ENCODE results near the gene DPP10.

Gene DPP10

DNA sequence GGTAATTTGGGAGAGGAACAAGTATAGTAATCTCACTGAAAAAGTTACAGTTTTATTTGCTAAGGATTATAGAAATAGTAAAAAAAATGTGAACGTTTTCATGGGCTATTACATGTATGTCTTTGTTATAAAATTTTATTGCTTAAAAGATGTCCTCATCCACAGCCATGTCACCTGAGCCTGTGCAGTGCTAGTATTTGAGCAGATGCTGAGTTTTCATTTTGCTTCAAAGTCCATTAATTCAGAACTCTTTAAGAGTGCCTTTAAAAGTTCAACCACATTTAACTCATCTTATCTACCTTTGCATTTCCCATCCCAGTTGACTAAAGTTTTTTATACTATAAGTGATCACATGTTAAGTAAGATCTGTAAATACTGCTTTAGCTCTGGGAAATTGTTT is 52.6 kb downstream of the DPP10 start:
- Histone ChIP-seq H3K4me2 (ENCODE audit: low read depth, low read length, poor library complexity, severe bottlenecking) (no peak overlapping the region), H3K4me1 (ENCODE audit: insufficient read depth, low read length, poor library complexity, severe bottlenecking) (no peaks in the 10 kb centered on the region), H3K79me2 (ENCODE audit: insufficient read depth, low read length) (no peaks in the 10 kb centered on the region), H3K9me3 (ENCODE audit: insufficient read depth, low read depth, low read length) (no peaks in the 10 kb centered on the region), H3K27me3 (ENCODE audit: insufficient read depth, low read length, poor library complexity, severe bottlenecking) (no peaks in the 10 kb centered on the region), H3F3A (ENCODE audit: low read depth) (no peaks in the 10 kb centered on the region), H3K36me3 (ENCODE audit: insufficient read depth, low read length) (no peaks in the 10 kb centered on the region), H3K9me2 (replicated peaks; ENCODE audit: low read depth, low read length) (no peaks in the 10 kb centered on the region), H2AFZ (ENCODE audit: low read length) (no peak overlapping the region), H3K9ac (ENCODE audit: low read depth, low read length, poor library complexity, severe bottlenecking) (no peak overlapping the region), H4K20me1 (ENCODE audit: insufficient read depth, low read length, poor library complexity, severe bottlenecking) (no peaks in the 10 kb centered on the region), H3K4me3 (ENCODE audit: low read length, poor library complexity, severe bottlenecking) (no peak overlapping the region)
- TF ChIP-seq CTCF (conservative IDR thresholded peaks at IDR 0.05; ENCODE audit: low read length), result no peak
- no peak for TF ChIP-seq EZH2phosphoT487 (IDR thresholded peaks at IDR 0.05; ENCODE audit: borderline replicate concordance)

DNA sequence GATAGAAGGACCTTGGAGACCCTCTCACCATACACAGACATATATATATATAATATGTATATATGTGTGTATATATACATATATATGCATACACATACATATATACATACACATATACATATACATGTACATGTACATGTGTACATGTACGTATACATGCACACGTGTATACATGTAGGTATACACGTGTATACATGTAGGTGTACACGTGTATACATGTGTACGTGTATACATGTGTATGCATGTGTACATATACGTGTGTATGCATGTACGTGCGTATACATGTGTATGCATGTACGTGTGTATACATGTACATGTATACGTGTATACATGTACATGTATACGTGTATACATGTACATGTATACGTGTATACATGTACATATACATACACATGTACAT is 54.5 kb downstream of the DPP10 start:
- Histone ChIP-seq H3K4me3 (ENCODE audit: low read length, poor library complexity, severe bottlenecking) (no peak overlapping the region), H3K4me2 (ENCODE audit: low read depth, low read length, poor library complexity, severe bottlenecking) (no peak overlapping the region), H4K20me1 (ENCODE audit: insufficient read depth, low read length, poor library complexity, severe bottlenecking) (no peaks in the 10 kb centered on the region), H3K9ac (ENCODE audit: low read depth, low read length, poor library complexity, severe bottlenecking) (no peak overlapping the region), H3K9me3 (ENCODE audit: insufficient read depth, low read depth, low read length) (no peaks in the 10 kb centered on the region), H3K36me3 (ENCODE audit: insufficient read depth, low read length) (no peaks in the 10 kb centered on the region), H3K79me2 (ENCODE audit: insufficient read depth, low read length) (no peaks in the 10 kb centered on the region), H2AFZ (ENCODE audit: low read length) (no peak overlapping the region), H3K9me2 (replicated peaks; ENCODE audit: low read depth, low read length) (no peaks in the 10 kb centered on the region), H3K27me3 (ENCODE audit: insufficient read depth, low read length, poor library complexity, severe bottlenecking) (no peaks in the 10 kb centered on the region), H3F3A (ENCODE audit: low read depth) (no peaks in the 10 kb centered on the region), H3K4me1 (ENCODE audit: insufficient read depth, low read length, poor library complexity, severe bottlenecking) (no peaks in the 10 kb centered on the region)
- TF ChIP-seq CTCF (conservative IDR thresholded peaks at IDR 0.05; ENCODE audit: low read length) (no peak), EZH2phosphoT487 (IDR thresholded peaks at IDR 0.05; ENCODE audit: borderline replicate concordance) (no peak)

DNA sequence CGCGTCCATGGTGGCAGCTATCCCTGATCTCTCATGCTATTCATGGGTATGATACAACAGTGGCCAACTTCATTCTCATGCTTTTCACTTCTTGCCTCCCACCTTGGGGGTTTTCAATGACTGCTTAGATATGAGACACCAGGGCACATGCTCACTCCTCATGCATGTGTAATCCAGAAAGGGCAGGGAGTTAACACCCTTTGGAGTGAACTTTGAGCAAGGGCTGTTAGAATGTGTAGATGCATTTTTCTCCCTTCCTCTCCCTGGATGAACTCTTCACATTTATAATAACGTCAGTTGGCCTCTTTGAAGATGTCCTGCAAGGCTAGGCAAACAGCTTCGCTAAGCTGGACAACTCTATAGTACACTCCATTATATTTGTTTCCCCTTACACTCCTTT is 56.7 kb downstream of the DPP10 start:
- H3K4me1 ChIP-seq (ENCODE audit: insufficient read depth, low read length, poor library complexity, severe bottlenecking), result no peaks in the 10 kb centered on the region
- no peak overlapping the region for H2AFZ ChIP-seq (ENCODE audit: low read length)
- H3K9ac ChIP-seq (ENCODE audit: low read depth, low read length, poor library complexity, severe bottlenecking), result no peak overlapping the region
- H3K9me2 ChIP-seq (replicated peaks; ENCODE audit: low read depth, low read length), result no peaks in the 10 kb centered on the region
- H3K9me3 ChIP-seq (ENCODE audit: insufficient read depth, low read depth, low read length), result no peaks in the 10 kb centered on the region
- no peaks in the 10 kb centered on the region for H3K79me2 ChIP-seq (ENCODE audit: insufficient read depth, low read length)
- H4K20me1 ChIP-seq (ENCODE audit: insufficient read depth, low read length, poor library complexity, severe bottlenecking), result no peaks in the 10 kb centered on the region
- no peaks in the 10 kb centered on the region for H3K27me3 ChIP-seq (ENCODE audit: insufficient read depth, low read length, poor library complexity, severe bottlenecking)
- TF ChIP-seq CTCF (conservative IDR thresholded peaks at IDR 0.05; ENCODE audit: low read length) (no peak), EZH2phosphoT487 (IDR thresholded peaks at IDR 0.05; ENCODE audit: borderline replicate concordance) (no peak)
- no peaks in the 10 kb centered on the region for H3K36me3 ChIP-seq (ENCODE audit: insufficient read depth, low read length)
- H3K4me3 ChIP-seq (ENCODE audit: low read length, poor library complexity, severe bottlenecking), result no peak overlapping the region
- no peak overlapping the region for H3K4me2 ChIP-seq (ENCODE audit: low read depth, low read length, poor library complexity, severe bottlenecking)
- no peaks in the 10 kb centered on the region for H3F3A ChIP-seq (ENCODE audit: low read depth)
